ENCODE results near the gene PDE11A. TPM values are rescaled to one million over a fixed set of nuclear protein-coding genes. Genes with fewer than 3 reads are reported as not detected.

PDE11A gene
- total RNA-seq, 1 experiment from 2014 or later = 0.61 TPM

DNA sequence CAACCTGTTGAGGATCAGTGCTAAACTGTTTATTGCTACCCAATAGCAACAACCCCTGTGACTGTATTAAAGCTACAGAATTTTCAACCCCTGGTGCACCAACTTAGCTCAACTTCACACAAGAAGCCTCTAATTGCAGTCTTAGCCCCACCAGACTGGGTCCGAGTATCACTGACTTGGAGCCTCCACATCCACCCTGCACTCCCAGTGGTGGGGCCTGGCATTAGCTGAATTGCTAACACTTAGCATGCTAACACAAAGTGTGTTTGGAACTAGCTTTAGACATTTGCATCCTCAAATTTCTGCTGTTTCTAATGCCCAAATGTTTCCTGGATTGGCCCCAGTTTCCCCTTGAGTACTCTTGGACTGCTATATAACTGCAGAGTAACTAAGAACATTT lies 381.4 kb downstream of the PDE11A start:
- ChIA-PET CTCF (no interaction called here), RAD21 (ENCODE audit: low non-redundant PET in 1 of 2, low total read pairs in 2 of 2, uncharacterized antibody in 2 of 2, unreplicated experiment in 2 of 2) (no interaction called here), POLR2A (no interaction called here)
- Histone ChIP-seq H3K27ac (ENCODE audit: low read depth, low read length) (no peak overlapping the region), H3K4me2 (ENCODE audit: low read length) (no peak overlapping the region), H3K9me3 (ENCODE audit: control insufficient read depth in 1 of 2, insufficient read depth in 1 of 2, low read depth in 1 of 2, low read length in 2 of 2) (no peaks in the 10 kb centered on the region), H3K27me3 (ENCODE audit: insufficient read depth, low read length) (no peaks in the 10 kb centered on the region), H4K20me1 (ENCODE audit: insufficient read depth) (no peaks in the 10 kb centered on the region), H3K4me1 (ENCODE audit: control insufficient read depth in 1 of 2, insufficient read depth in 2 of 2, low read length in 2 of 2) (no peaks in the 10 kb centered on the region), H3K4me3 (replicated peaks in 1 of 2; ENCODE audit: low read depth in 1 of 2, low read length in 2 of 2) (no peak overlapping the region), H2AFZ (ENCODE audit: low read depth, low read length, poor library complexity, severe bottlenecking) (no peak overlapping the region), H3K9ac (ENCODE audit: low read length) (no peak overlapping the region), H3K36me3 (ENCODE audit: control insufficient read depth in 1 of 2, insufficient read depth in 2 of 2, low read length in 2 of 2) (no peaks in the 10 kb centered on the region), H3K9me2 (ENCODE audit: insufficient read depth) (no peaks in the 10 kb centered on the region), H3K79me2 (ENCODE audit: insufficient read depth, low read length) (no peaks in the 10 kb centered on the region)
- ATAC-seq (no peak), DNase-seq (ENCODE audit: low read depth, low spot score) (no peak)
- no TSS peak for BruUV-seq (replicated peaks)
- TF ChIP-seq, protein P1, sequence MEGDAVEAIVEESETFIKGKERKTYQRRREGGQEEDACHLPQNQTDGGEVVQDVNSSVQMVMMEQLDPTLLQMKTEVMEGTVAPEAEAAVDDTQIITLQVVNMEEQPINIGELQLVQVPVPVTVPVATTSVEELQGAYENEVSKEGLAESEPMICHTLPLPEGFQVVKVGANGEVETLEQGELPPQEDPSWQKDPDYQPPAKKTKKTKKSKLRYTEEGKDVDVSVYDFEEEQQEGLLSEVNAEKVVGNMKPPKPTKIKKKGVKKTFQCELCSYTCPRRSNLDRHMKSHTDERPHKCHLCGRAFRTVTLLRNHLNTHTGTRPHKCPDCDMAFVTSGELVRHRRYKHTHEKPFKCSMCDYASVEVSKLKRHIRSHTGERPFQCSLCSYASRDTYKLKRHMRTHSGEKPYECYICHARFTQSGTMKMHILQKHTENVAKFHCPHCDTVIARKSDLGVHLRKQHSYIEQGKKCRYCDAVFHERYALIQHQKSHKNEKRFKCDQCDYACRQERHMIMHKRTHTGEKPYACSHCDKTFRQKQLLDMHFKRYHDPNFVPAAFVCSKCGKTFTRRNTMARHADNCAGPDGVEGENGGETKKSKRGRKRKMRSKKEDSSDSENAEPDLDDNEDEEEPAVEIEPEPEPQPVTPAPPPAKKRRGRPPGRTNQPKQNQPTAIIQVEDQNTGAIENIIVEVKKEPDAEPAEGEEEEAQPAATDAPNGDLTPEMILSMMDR (IDR thresholded peaks at IDR 0.05 in 2 of 3, conservative IDR thresholded peaks at IDR 0.05 in 1 of 3; ENCODE audit: borderline replicate concordance in 1 of 3, insufficient read depth in 1 of 3, low read depth in 2 of 3, low read length in 2 of 3) = 0 out of 6 replicates have a peak, but pooled peaks of 1 of the 3 experiments have one; percentile 13
- TF ChIP-seq SP1 (IDR thresholded peaks at IDR 0.05; ENCODE audit: low read depth) = no peak
- intact Hi-C loops (cut with micrococcal nuclease) = no loop called here

DNA sequence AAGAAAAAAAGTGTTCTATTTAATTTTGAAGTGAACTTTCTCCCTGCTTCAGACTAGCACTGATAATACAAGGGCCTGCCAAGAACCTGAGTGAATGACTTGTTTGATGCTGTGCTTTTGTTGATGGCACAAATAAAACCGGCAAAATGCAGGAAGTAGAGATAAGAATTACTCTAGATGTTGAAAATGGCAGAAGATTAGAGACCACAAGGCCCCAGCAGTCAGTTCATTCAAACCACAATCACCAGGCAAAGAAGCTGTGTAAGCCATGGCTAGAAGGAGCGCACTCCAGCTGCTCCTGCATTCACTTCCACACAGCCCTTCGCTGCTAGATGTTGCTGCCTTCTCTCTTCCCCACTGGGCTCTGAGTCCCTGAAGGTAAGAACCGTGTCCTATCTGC lies 383.0 kb downstream of the PDE11A start:
- no peak overlapping the region for H3K27ac ChIP-seq (ENCODE audit: low read depth, low read length)
- H3K27me3 ChIP-seq (ENCODE audit: insufficient read depth, low read length) = no peaks in the 10 kb centered on the region
- ChIA-PET CTCF (no interaction called here), RAD21 (ENCODE audit: low non-redundant PET in 1 of 2, low total read pairs in 2 of 2, uncharacterized antibody in 2 of 2, unreplicated experiment in 2 of 2) (no interaction called here), POLR2A (no interaction called here)
- no peak overlapping the region for H3K9ac ChIP-seq (ENCODE audit: low read length)
- H3K9me2 ChIP-seq (ENCODE audit: insufficient read depth) = no peaks in the 10 kb centered on the region
- intact Hi-C loops (cut with micrococcal nuclease) = no loop called here
- H3K9me3 ChIP-seq (ENCODE audit: control insufficient read depth in 1 of 2, insufficient read depth in 1 of 2, low read depth in 1 of 2, low read length in 2 of 2) = no peaks in the 10 kb centered on the region
- H2AFZ ChIP-seq (ENCODE audit: low read depth, low read length, poor library complexity, severe bottlenecking) = no peak overlapping the region
- no peaks in the 10 kb centered on the region for H3K4me1 ChIP-seq (ENCODE audit: control insufficient read depth in 1 of 2, insufficient read depth in 2 of 2, low read length in 2 of 2)
- DNase-seq (ENCODE audit: low read depth, low spot score) (no peak), ATAC-seq (no peak)
- H4K20me1 ChIP-seq (ENCODE audit: insufficient read depth) = no peaks in the 10 kb centered on the region
- H3K4me2 ChIP-seq (ENCODE audit: low read length) = no peak overlapping the region
- no peak overlapping the region for H3K4me3 ChIP-seq (replicated peaks in 1 of 2; ENCODE audit: low read depth in 1 of 2, low read length in 2 of 2)
- no peaks in the 10 kb centered on the region for H3K79me2 ChIP-seq (ENCODE audit: insufficient read depth, low read length)
- BruUV-seq (replicated peaks) = no TSS peak
- H3K36me3 ChIP-seq (ENCODE audit: control insufficient read depth in 1 of 2, insufficient read depth in 2 of 2, low read length in 2 of 2) = no peaks in the 10 kb centered on the region
- TF ChIP-seq POLR2A (IDR thresholded peaks at IDR 0.05; ENCODE audit: borderline replicate concordance, extremely low read depth, insufficient read depth, insufficient read length) (no peak), RAD21 (IDR thresholded peaks at IDR 0.05; ENCODE audit: low read depth) (no peak), FOSL1 (IDR thresholded peaks at IDR 0.05; ENCODE audit: low read depth) (no peak), EGR1 (IDR thresholded peaks at IDR 0.05; ENCODE audit: low read depth) (no peak), TCF7L2 (IDR thresholded peaks at IDR 0.05; ENCODE audit: borderline replicate concordance, extremely low read depth, insufficient read depth, insufficient read length) (no peak), REST (IDR thresholded peaks at IDR 0.05; ENCODE audit: low read depth) (no peak), POLR2AphosphoS5 (IDR thresholded peaks at IDR 0.05; ENCODE audit: low read depth, low read length) (no peak), ZNF274 (IDR thresholded peaks at IDR 0.05; ENCODE audit: low read depth, low read length) (no peak), CBX3 (IDR thresholded peaks at IDR 0.05; ENCODE audit: low read depth) (no peak), ATF3 (IDR thresholded peaks at IDR 0.05) (no peak)
- TF ChIP-seq, protein P1 (IDR thresholded peaks at IDR 0.05 in 2 of 3, conservative IDR thresholded peaks at IDR 0.05 in 1 of 3; ENCODE audit: borderline replicate concordance in 1 of 3, insufficient read depth in 1 of 3, low read depth in 2 of 3, low read length in 2 of 3) = no peak
